Measurements from ENCODE around the gene MPP2.
"Not testable (repeated sequence)": the region's sequence is repeated elsewhere in the genome, so short reads cannot be mapped to it uniquely, and the experiment has no call there.

Gene MPP2

GRCh38 chr17:43931062-43931571 lies 23.8 kb upstream of the MPP2 start:
- no peak for DNase-seq (ENCODE audit: low read depth)

GRCh38 chr17:43928609-43929008 lies 21.3 kb upstream of the MPP2 start:
- no peak for DNase-seq (ENCODE audit: low read depth)

- not testable (repeated sequence) for DNase-seq (ENCODE audit: low read depth)
Measured at GRCh38 chr17:43927929-43928328, 20.6 kb upstream of the MPP2 start.

- DNase-seq (ENCODE audit: low read depth): no peak
Measured at GRCh38 chr17:43927060-43927864, 19.9 kb upstream of the MPP2 start.

- DNase-seq (ENCODE audit: low read depth): no peak
Measured at GRCh38 chr17:43924558-43924957, 17.2 kb upstream of the MPP2 start.

- no peak for DNase-seq (ENCODE audit: low read depth)
Measured at GRCh38 chr17:43920500-43921095, 13.3 kb upstream of the MPP2 start.

- no peak for DNase-seq (ENCODE audit: low read depth)
Measured at GRCh38 chr17:43918026-43918389, 10.7 kb upstream of the MPP2 start.

GRCh38 chr17:43917348-43918025 lies 10.2 kb upstream of the MPP2 start:
- DNase-seq (ENCODE audit: low read depth): no peak

GRCh38 chr17:43917016-43917347 lies 9.6 kb upstream of the MPP2 start:
- DNase-seq (ENCODE audit: low read depth): no peak

GRCh38 chr17:43916385-43916784 lies 9.0 kb upstream of the MPP2 start:
- DNase-seq (ENCODE audit: low read depth): no peak

GRCh38 chr17:43915559-43915958 lies 8.2 kb upstream of the MPP2 start:
- DNase-seq (ENCODE audit: low read depth): no peak

GRCh38 chr17:43914451-43914850 lies 7.1 kb upstream of the MPP2 start:
- no peak for DNase-seq (ENCODE audit: low read depth)

- no peak for DNase-seq (ENCODE audit: low read depth)
Measured at GRCh38 chr17:43913584-43913983, 6.2 kb upstream of the MPP2 start.

GRCh38 chr17:43912635-43913304 lies 5.4 kb upstream of the MPP2 start:
- DNase-seq (ENCODE audit: low read depth): no peak

GRCh38 chr17:43911904-43912303 lies 4.6 kb upstream of the MPP2 start:
- DNase-seq (ENCODE audit: low read depth): no peak

- DNase-seq (ENCODE audit: low read depth): no peak
Measured at GRCh38 chr17:43909537-43910231, 2.3 kb upstream of the MPP2 start.

- DNase-seq (ENCODE audit: low read depth): no peak
Measured at GRCh38 chr17:43907998-43908721, 824 bp upstream of the MPP2 start.

- no peak for DNase-seq (ENCODE audit: low read depth)
Measured at GRCh38 chr17:43906951-43907424, 348 bp downstream of the MPP2 start.

- DNase-seq (ENCODE audit: low read depth): no peak
Measured at GRCh38 chr17:43905985-43906852, 1.1 kb downstream of the MPP2 start.

- no peak for DNase-seq (ENCODE audit: low read depth)
Measured at GRCh38 chr17:43905400-43905984, 1.8 kb downstream of the MPP2 start.
